Fibroblast of lung (primary cell): Measurements from ENCODE around the gene MTA2.

ENCODE experiments used
- CTCF ChIP-seq, 2 donors: IDR thresholded peaks in 1 of 2; conservative IDR thresholded peaks in 1 of 2; 1 replicate in 1 of 2; 2 replicates in 1 of 2; pipeline ENCODE4 v1.5.1; 2011 to 2012; ENCODE audit warnings: low read length in 2 of 2, control low read depth in 1 of 2, inconsistent platforms in 1 of 2, low read depth in 1 of 2, mild to moderate bottlenecking in 1 of 2
- EZH2 ChIP-seq: IDR thresholded peaks from 2 replicates; pipeline ENCODE4 v1.5.1; 2012; ENCODE audit warnings: low read length, control low read depth, mild to moderate bottlenecking; ENCODE audit errors: missing control alignments

DNA sequence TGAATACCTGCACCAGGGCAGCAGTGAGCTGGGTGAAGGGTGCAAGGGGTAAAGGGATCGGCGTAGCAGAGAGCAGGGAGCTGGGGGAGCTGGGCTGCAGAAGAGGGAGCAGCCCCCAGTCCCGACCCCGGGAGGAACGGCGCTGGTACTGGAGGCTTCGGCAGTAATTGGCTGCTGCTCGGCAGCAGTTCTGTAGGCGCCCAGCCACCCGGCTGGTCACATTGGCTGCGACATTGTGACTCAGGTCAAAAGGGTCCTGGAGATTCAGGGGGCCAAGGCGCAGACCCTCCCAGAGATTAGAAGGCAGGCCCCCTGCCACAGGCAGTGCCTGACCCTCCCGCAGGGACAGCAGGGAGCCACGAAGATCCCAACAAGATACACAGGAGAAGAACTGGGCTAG lies 25.8 kb downstream of the MTA2 start:
- TF ChIP-seq EZH2 (no peak), CTCF (conservative IDR thresholded peaks at IDR 0.05 in 1 of 2, IDR thresholded peaks at IDR 0.05 in 1 of 2; ENCODE audit: low read depth in 1 of 2, low read length in 2 of 2) (no peak)
